BJ (cell line): Measurements from ENCODE around the gene TSTD2. TPM values are rescaled to one million over a fixed set of nuclear protein-coding genes. Genes with fewer than 3 reads are reported as not detected.

Source experiments
- CTCF ChIA-PET: fragments of 350-600 bp; formaldehyde crosslinking; extraction: SDS; loops from one replicate; lab custom pipeline; 2021; ENCODE audit warnings: antibody characterized with exemption, inconsistent platforms; lab: Yijun Ruan, JAX
- POLR2A ChIA-PET: fragments of 300-600 bp; sonication (Branson Sonifier 250); formaldehyde crosslinking; extraction: SDS; loops from one replicate; lab custom pipeline; 2021; ENCODE audit warnings: antibody characterized with exemption; lab: Charles Lee
- DNase-seq: peaks from one replicate; pipeline ENCODE4 v3.0.0-alpha.2; 2011; ENCODE audit warnings: low read depth
- H3K27me3 ChIP-seq: 2 replicates; pipeline ENCODE4 v1.6.0; 2011; ENCODE audit warnings: low read length; ENCODE audit not compliant: control insufficient read depth, insufficient read depth
- H3K36me3 ChIP-seq: 2 replicates; pipeline ENCODE4 v1.5.1; 2011; ENCODE audit warnings: low read length; ENCODE audit not compliant: control insufficient read depth, insufficient read depth
- H3K4me3 ChIP-seq: 2 replicates; pipeline ENCODE4 v1.5.1; 2011; ENCODE audit warnings: low read depth, mild to moderate bottlenecking, control low read depth, low read length
- polyA plus RNA-seq: library from polyadenylated mRNA; depleted of rRNA; stranded (reverse); fragments of >200 nt; gene quantifications from 2 replicates; pipeline ENCODE4 v1.2.3, GENCODE V29; 2011
- TF ChIP-seq, protein P1 (sequence below): IDR thresholded peaks from 2 replicates; pipeline ENCODE4 v1.5.1; 2011; ENCODE audit warnings: low read depth, mild to moderate bottlenecking, control low read depth, inconsistent platforms, low read length, moderate library complexity; ENCODE audit not compliant: insufficient read depth

TSTD2 gene
- polyA plus RNA-seq, 1 experiment, result 15.4 TPM

GRCh38 chr9:97600531-97601227, 32.5 kb downstream of the TSTD2 start:
- ChIA-PET CTCF (interaction anchor here (1.3 to 18.0 kb wide), 5 partner anchors 11 to 743 kb away, joined by 3 to 292 read pairs (median 24); no protein-coding TSS in a partner anchor), POLR2A (no interaction called here)
- no peak for DNase-seq
- TF ChIP-seq, protein P1, sequence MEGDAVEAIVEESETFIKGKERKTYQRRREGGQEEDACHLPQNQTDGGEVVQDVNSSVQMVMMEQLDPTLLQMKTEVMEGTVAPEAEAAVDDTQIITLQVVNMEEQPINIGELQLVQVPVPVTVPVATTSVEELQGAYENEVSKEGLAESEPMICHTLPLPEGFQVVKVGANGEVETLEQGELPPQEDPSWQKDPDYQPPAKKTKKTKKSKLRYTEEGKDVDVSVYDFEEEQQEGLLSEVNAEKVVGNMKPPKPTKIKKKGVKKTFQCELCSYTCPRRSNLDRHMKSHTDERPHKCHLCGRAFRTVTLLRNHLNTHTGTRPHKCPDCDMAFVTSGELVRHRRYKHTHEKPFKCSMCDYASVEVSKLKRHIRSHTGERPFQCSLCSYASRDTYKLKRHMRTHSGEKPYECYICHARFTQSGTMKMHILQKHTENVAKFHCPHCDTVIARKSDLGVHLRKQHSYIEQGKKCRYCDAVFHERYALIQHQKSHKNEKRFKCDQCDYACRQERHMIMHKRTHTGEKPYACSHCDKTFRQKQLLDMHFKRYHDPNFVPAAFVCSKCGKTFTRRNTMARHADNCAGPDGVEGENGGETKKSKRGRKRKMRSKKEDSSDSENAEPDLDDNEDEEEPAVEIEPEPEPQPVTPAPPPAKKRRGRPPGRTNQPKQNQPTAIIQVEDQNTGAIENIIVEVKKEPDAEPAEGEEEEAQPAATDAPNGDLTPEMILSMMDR, result no peak
- H3K36me3 ChIP-seq, result peaks cover 10% of the 10 kb centered on the region
- H3K4me3 ChIP-seq, result no peak overlapping the region
- H3K27me3 ChIP-seq, result no peaks in the 10 kb centered on the region

- TF ChIP-seq, protein P1, result no peak
- CTCF ChIA-PET, result interaction anchor here (0.6 to 18.0 kb wide), 35 partner anchors 10 to 742 kb away, joined by 3 to 292 read pairs (median 5); partner anchors contain the start of genes TDRD7 and TMOD1
- DNase-seq, result no peak
- POLR2A ChIA-PET, result interaction anchor here (0.6 kb wide), 1 partner anchor 378 kb away, joined by 19 read pairs; no protein-coding TSS in a partner anchor
- Histone ChIP-seq H3K36me3 (peaks cover 6% of the 10 kb centered on the region), H3K27me3 (no peaks in the 10 kb centered on the region), H3K4me3 (no peak overlapping the region)
Measured at GRCh38 chr9:97599314-97599846, 33.8 kb downstream of the TSTD2 start.

DNA sequence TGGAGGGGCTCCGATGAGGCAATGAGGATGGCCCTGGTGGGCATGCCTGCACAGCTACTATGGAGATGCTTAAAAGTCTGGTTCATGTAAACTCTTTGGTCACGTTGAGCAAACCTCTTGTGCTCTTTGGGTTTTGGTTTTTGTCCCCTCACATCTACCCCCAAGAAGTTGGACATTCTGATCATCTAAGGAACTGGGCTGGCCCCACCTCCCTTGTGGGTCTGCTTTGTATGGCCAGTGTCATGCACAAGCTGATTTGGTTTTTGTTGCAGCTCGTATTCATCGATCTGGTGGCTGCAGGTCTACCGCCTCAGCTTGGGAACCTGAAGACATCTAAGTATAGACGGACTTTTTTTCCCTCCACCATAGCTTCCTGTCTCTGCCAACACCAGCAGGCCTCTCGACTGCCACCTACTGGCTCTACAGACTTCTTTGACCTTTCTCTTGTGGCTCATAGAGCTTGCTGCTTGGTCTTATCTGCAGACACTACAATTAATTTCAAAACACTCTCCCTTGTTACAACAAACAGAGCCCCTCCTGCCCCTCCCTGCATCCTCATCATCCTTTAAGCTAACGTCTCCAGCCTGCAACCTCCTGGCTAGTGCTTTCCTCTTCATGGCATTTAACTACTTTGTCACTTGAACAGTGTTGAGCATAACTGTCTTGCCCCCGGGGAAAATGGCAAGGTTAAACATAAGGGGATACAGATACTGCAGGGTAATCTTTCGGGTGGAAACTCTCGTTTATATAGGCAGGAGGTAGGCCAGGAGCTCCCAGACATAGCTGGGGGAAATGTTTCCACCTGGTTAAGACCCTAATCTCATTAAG, 34.5 kb downstream of the TSTD2 start:
- CTCF ChIA-PET, result interaction anchor here (0.6 to 18.0 kb wide), 43 partner anchors 9 to 741 kb away, joined by 3 to 292 read pairs (median 4); partner anchors contain the start of genes TDRD7 and TMOD1
- Histone ChIP-seq H3K36me3 (peaks cover 6% of the 10 kb centered on the region), H3K27me3 (no peaks in the 10 kb centered on the region), H3K4me3 (no peak overlapping the region)
- POLR2A ChIA-PET, result interaction anchor here (0.6 kb wide), 1 partner anchor 377 kb away, joined by 19 read pairs; no protein-coding TSS in a partner anchor
- TF ChIP-seq, protein P1, result peak; percentile 92
- peak; percentile 20 for DNase-seq

GRCh38 chr9:97596906-97597305, 36.3 kb downstream of the TSTD2 start:
- no peak for DNase-seq
- TF ChIP-seq, protein P1, result no peak
- CTCF ChIA-PET, result interaction anchor here (3.5 to 18.0 kb wide), 4 partner anchors 15 to 740 kb away, joined by 20 to 292 read pairs (median 80); partner anchors contain the start of gene TMOD1

More at GRCh38 chr9:97596906-97597305, 36.3 kb downstream of the TSTD2 start:
- POLR2A ChIA-PET, result no interaction called here
- no peak overlapping the region for H3K4me3 ChIP-seq
- no peaks in the 10 kb centered on the region for H3K27me3 ChIP-seq
- peaks cover 4% of the 10 kb centered on the region for H3K36me3 ChIP-seq
